NCI-H1092 treated with DMSO at 0.1 percent for 48 hours (cell line): ENCODE measurements around the gene OSBPL8.

Experiments used
- DNase-seq: peaks from one replicate; lab custom pipeline; 2025; lab: John Stamatoyannopoulos, UW

Gene OSBPL8, protein sequence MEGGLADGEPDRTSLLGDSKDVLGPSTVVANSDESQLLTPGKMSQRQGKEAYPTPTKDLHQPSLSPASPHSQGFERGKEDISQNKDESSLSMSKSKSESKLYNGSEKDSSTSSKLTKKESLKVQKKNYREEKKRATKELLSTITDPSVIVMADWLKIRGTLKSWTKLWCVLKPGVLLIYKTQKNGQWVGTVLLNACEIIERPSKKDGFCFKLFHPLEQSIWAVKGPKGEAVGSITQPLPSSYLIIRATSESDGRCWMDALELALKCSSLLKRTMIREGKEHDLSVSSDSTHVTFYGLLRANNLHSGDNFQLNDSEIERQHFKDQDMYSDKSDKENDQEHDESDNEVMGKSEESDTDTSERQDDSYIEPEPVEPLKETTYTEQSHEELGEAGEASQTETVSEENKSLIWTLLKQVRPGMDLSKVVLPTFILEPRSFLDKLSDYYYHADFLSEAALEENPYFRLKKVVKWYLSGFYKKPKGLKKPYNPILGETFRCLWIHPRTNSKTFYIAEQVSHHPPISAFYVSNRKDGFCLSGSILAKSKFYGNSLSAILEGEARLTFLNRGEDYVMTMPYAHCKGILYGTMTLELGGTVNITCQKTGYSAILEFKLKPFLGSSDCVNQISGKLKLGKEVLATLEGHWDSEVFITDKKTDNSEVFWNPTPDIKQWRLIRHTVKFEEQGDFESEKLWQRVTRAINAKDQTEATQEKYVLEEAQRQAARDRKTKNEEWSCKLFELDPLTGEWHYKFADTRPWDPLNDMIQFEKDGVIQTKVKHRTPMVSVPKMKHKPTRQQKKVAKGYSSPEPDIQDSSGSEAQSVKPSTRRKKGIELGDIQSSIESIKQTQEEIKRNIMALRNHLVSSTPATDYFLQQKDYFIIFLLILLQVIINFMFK

DNA sequence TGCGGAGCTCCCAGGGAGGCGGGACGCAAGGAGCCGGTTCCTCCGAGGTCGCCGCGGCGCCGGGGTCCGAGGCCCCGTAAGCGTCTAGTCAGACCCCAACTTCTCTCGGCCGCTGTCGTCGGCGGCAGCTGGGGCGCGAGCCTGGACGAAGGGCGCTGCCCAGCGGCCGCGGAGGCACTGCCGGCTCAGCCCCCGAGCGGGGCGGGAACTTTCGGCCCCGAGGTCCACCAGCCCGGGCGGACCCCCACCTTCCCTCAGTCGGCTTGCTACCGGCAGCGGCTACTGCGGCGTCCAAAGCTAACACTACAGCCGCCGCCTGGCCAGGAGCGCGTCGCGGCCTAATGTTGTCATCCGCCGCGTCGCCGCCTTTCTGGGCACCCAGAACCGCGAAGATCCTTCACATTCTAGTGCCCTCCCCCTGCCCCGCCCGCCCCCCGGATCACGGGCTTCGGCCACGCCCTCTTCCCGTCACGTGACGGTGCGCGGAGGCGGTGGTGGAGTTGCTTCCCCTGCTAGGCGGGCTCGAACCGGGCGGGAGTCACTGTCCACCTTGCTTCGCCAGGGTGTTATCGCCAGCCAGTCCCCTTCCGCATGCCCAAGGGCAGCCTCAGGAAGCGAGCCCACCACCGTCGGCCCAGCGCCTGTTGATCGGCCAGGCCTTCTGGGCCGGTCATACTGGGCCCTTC lies at the start of gene OSBPL8:
TSS of gene OSBPL8 (minus strand) at position 372 of the 686 bp plus-strand sequence. CDS start 72,220 bp downstream, outside the sequence.
- peak; percentile 83 for DNase-seq

DNA sequence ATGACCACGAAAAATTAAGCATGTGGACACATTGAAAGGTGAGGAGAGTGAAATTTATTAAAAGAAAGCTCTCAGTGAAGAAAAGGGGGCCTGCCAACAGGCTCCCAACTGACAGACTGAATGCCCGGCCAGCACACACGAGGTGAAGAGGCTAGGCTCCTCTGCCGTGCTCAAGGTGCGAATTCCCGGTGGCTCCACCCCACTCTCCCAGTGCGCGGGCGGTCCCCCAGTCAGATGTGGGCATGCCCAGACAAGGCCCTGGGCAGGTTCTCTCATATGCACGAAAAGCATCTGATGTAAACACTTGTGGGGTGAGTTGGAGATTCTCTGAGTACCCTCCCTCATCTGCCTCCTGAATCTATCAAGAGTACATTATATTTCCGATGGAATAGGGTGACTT lies 48.5 kb upstream of the OSBPL8 start:
- DNase-seq: no peak

DNA sequence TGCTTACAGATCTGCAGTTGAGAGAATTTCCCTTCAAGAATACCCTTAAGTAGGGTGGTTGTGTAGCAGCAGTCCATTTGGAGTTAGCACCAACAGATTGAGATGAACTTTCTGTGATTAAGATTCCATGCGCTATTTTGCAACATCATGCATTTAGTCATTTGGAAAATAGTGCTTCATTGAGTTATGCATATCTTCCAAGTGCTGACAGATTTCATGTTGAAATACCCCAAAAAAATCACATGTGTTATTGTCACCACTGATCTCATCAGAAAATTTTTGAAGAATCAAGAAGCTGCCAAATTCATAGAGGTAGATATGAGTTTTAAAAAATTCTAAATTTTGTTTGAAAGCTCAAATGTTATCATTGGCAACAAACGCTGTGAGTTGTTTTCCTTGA lies 35.5 kb upstream of the OSBPL8 start:
- DNase-seq: no peak

DNA sequence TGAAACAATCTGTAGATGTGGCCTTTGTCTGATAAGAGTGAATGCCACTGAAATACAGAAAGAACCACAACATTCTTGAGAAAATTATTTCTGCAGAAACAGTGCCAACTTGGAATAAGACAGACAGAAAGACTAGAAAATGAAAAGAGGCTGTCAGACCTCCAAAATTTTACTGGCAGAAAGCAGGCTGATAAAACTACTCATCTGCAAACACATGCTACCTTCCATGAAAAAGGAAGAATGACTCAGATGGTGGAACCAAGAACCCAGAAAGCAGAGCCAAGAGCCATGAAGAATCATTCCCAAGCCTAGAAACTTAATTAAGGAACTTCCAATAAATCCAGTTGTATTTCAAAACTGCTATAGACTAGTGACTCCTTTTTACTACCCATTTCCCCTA lies 31.9 kb upstream of the OSBPL8 start:
- no peak for DNase-seq

DNA sequence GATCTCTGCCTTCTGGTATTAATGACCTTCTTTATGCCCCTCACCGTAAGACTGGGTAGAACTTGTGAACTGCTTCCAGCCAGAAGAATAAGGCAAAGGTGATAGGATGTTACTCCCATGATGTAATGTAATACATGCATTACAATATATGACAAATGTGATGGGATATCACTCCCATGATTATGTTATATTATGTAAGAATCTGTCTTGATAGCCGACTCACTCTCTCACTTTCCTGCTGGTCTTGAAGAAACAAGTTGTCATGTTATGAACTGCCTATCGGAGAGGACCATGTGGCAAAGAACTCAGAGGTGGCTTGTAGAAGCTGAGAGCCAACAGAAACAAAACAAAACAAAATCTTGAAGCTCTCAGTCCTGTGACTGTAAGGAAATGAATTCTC lies 30.6 kb upstream of the OSBPL8 start:
- DNase-seq: no peak

DNA sequence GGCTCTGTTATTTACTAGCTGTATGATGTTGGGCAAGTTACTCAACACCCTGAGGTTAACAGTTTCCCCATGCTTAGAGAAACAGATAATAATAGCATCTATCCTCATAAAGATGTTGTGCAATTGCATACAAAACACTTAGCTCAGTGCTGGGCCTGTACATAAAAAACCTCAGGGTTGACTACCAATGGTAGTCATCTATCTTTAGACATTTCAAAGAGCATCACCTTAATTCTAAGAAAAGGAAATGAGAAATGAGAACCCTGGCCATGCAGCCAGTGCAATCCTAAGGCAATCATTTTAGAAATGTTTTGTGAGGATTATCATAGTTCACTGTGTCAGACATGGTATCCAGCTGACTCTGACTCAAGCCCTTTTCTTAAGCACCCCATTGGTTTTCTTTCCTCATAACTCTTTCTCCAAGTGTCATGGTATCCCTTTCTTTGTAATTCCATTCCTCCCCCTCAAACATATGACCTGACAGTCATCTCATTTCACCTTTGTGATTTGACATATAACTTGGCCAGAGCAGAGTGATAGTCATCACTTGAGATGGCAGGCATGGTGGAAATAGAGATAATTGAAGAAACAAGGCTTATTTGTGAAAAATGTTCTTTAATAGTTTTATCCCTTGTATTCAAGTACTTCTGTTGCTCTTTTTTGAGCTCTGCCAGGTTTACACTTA lies 29.5 kb upstream of the OSBPL8 start:
- DNase-seq: no peak

DNA sequence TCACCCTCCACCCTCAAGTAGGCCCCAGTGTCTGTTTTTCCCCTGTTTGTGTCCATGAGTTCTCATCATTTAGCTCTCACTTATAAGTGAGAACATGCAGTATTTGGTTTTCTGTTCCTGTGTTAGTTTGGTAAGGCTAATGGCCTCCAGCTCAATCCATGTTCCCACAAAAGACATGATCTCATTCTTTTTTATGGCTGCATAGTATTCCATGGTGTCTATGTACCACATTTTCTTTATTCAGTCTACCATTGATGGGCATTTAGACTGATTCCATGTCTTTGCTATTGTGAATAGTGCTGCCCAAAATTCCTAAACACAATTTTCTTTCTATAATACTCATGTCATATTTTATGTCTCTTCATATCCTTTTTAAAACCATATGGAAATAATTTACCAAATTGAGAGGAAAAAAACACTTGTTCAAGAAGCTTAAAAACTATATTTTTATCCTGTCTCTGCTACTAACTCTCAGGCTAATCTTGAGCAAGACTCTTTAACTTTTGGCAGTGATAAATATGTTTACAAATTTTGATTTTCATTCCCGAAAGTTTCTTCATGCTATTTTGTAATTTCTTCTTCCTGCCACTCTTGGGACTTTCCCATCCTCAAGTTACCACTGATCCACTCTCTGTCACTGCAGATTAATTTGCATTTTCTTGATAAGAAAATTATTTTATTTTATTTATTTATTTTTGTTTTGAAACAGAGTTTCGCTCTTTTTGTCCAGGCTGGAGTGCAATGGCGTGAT lies 28.0 kb upstream of the OSBPL8 start:
- DNase-seq: no peak

DNA sequence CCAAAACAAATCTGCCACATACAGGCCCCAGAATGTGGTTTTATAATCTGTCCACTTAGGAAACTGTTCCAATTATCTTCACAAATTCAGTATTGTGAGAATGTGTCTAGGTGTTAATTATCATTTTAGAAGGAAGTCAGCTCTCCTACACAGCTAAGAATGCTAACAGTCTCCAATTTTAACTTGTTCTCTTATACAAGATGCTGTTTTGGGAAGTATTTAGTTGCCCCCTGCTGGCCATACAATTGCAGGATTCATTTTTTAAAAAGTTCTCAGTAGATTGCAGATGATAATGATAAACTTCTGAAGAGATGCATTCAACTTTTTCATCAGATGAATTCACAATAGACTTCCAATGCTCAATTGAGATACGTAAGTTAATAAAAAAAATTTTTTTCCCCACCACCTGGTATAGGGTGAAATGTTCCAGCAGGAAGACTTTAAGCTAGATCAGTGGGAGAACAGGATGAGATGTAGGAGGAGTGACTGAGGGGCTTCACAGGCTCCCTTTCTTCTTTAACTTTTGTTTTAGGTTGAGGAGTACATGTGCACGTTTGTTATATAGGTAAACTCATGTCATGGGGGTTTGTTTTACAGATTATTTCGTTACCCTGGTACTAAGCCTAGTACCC lies 27.3 kb upstream of the OSBPL8 start:
- peak; percentile 1 for DNase-seq

DNA sequence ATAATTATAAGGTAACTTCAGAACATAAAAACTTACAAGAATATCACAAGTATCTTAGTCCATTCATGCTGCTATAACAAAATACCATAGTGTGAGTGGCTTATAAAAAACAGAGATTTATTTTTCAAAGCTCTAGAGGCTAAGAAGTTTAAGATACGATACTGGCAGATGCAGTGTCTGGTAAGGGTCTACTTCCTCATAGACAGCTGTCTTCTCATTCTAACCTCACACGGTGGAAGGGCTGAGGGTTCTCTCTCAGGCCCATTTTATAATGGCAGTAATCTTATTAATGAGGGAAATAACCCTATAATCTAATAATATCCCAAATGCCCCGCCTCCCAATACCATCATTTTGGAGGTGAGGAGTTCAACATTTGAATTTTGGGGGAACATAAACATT lies 23.7 kb upstream of the OSBPL8 start:
- no peak for DNase-seq

DNA sequence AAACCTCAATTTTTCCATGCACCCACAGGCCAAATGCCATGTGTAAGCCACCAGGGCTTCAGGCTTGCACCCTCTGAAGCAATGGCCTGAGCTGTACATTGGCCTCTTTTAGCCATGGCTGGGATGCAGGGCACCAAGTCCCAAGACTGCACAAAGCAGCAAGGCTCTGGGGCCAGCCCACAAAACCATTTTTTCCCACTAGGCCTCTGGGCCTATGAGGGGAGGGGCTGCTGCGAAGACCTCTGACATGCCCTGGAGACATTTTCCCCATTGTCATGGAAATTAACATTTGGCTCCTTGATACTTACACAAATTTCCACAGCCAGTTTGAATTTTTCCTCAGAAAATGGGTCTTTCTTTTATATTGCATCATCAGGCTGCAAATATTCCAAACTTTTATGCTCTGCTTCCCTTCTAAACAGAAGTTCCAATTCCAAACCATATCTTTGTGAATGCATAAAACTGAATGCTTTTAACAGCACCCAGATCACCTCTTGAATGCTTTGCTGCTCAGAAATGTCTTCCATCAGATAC lies 14.3 kb upstream of the OSBPL8 start:
- DNase-seq: no peak

DNA sequence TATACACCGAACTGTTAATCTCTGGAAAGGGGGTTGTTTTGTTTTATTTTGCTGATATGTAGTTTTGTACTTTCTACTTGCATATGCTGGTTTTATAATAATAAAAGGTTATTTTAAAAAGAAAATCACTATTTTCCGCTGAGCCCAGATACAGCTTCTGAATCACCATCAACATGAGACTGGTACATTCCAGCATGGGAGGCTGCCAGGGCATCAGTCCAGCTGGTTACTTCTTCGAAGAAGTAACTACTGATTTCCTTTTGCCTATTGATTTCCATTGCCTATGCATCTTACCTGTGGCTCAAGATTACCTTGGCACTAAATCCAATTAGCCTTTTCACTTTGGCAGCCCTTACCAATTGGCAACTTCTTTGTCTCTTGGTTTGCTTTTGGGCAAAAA lies 11.7 kb upstream of the OSBPL8 start:
- no peak for DNase-seq

DNA sequence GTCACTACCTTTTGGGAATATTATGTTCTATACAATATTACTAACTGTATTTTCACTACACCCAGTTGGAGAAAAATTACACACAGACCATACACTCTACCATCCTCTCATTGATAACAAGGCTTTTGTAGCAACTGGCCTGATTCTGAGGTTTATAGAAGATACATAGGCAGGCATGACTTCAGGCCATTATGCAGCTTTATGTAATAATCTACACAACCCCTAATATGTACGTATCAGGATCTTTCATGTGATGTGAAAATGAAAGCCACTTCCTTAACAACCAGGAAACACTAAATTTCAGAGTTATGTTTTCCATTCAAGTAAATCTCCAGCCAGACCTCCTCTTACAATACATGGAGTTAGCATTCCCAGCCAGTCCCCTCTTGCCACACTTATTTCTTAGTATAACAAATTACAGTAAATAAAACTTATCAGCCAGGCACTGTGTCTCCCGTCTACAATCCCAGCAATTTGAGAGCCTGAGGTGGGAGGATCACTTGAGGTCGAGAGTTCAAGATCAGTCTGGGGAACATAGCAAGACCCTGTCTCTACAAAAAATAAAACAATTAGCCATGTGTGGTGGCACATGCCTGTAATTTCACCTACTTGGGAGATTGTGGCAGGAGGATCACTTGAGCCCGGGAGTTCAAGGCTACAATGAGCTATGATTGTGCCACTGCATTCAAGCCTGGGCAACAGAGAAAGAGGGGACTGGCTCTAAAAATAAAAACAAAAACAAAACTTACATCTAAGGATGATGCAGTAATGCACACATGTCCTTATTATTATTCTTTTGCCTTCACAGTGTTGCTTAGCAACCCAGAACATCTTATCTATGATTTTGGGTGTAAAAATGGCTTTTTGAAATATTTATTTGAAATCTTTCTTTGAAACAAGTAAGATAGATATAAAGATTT lies 10.4 kb upstream of the OSBPL8 start:
- DNase-seq: no peak

DNA sequence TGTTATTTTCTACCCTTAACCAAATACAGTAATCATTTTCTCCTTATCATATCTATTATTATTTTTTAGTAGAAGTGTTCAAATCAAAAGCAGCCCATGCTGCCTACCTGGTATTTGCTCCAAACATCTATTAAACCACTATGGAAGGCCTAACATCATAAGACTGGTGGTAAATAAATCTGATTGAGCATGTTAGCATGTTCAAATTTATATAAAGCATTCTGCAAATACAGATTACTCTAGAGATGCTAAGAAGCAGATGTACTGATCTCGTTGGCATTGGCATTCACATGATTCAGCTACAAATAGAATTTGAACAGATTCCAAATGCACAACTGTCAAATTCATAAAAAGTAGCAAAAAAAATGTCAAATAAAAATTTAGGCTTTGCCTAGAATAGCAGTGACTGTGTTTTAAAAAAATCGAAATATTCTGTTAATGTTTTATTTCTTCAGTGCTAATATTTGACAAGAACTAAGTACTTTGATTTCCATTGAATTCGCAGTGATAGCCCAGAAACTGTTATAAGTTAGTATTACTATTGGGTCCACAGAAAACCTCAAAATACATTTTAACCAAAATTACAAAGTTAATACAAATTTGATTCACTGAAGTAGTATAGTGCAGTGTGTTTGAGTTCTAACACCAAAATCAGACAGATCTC lies 9.4 kb upstream of the OSBPL8 start:
- no peak for DNase-seq

DNA sequence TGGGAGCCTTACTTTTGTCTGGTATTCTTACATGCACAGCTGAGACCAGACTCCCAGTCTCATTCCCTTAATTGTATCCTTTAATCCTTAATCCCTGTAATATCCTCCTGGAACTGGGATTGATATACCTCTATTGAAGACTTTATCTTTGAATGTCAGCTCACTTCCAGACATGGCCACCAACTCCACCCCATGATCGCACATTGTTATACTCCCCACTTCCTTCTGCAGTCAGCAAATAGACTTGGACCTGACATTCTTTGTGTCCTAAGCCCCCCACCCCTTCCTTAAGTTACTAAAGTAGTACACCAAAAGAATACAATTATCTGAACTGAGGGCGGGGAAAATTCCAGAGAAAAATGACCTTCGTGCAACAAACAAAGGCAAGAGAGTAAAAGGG lies 8.6 kb upstream of the OSBPL8 start:
- DNase-seq: no peak

DNA sequence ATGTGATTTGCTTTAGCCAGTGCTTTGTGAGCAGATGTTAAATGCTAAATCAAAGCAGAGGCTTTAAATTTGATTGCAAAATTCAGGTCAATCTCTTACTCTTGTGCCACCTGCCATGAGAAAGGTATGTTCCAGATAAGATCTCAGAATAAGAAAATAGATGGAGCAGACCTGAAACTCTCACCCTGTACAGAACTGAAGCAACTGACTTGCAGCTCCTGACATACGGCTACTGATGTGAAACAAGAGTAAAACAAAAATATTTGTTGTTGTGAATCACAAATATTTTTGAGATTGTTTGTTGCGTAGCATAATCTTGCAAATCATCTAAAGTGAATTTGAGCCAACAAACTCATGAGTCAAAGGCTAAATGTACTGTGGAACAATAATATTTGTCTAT lies 3.5 kb upstream of the OSBPL8 start:
- DNase-seq: no peak

DNA sequence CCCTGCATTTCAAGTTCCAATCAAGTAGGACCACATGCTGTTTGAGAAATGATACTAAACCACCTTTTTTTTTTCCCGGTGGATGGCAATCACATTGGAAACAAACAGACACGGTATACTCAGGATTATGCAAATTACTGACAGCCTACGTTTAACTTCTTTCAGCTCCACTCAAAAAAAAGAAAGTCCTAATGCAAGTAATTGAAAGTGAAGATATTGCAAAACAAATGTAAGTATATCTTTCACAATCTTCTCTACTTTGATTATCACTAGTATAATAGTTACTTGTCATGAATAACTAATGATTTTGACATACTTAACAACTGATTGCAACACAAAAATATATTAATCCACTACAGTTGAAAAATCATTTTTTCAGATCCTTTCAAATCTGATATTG lies 2.6 kb upstream of the OSBPL8 start:
- DNase-seq: no peak

DNA sequence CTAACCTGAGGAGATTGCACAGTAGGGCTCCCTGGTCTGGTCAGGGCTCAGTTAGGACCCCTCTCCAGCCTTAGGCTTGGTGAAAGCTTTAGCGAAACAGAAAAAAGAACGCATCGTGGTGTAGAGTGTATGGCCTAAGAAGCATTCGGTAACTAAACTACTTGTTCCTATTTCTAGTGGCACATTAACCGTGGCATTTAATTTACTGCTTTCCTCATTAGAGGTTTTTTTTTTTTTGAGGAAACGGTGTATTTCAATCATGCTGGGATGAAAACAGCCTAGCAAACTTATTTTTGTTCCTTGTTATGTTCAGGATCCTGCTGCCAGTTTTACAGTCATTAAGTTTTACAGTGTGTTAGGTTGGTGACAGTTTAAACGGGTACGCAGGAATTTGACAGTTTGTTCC lies 518 bp upstream of the OSBPL8 start:
- DNase-seq: peak; percentile 54

DNA sequence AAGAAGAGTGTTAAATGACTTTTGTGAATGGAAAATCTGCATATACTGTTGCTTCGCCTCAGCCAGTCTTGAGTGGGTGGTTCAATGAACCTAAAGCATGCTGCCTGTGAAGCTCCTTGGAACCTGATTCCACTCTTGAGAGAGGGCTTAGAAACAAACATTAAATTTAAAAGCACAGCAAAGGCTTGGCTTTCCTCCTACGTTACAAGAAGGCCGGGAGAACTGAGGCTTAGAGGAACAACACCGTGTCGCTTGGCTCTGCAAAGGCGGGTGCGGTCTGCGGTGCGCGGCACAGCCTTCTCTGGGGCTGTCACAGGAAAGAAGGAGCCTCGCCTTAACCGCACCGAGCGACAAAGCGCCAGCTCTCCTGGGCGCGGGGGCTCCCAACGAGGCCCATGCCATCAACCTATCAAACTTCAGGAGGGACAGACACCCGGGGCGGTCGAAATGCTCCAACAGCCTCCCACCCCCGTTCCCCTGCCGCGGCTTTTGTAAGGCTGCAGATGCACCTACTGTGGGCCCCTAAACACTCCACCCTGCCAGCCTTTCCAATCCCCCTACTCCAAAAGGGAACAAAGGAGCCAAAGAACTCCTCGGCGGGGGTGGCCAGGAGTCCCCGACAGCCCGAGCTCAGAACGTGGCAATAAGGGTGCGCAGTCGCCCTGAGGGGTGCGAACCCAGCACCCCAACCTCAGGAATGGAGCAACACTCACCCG lies 729 bp downstream of the OSBPL8 start:
- DNase-seq: peak; percentile 39
